ENCODE measurements around the gene ERC2. TPM values are rescaled to one million over a fixed set of nuclear protein-coding genes. Genes with fewer than 3 reads are reported as not detected.

The ERC2 gene
- polyA plus RNA-seq, 3 donors: not detected

DNA sequence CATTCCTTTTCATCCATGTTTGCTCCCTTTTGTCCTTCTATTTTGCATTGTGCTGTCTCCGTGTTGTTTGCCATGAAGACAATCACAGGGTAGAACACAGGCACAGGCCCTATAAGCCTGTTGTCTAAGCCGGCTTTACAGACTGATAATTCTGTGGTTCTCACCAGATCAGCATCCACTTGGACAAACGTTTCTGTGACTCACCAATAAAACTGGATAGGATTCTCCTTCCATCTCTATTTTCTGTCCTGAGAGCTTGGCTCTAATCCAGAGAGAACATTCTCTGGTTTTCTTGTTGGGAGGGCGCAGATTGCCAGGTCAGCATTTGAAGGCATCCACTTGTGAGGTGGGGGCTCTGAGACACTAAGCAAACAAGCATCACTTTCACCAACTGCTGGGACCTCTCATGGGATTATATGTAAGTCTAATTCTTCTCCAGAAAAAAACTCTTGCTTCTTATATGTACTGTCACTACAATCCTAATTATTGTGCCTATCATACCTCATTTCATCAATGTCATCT is 101.6 kb downstream of the ERC2 start:
- Histone ChIP-seq H3K4me2 (replicated peaks; ENCODE audit: extremely low read depth, low read length, poor library complexity, severe bottlenecking) (no peak overlapping the region), H4K20me1 (ENCODE audit: insufficient read depth, low read length) (no peaks in the 10 kb centered on the region), H3K4me1 (ENCODE audit: control insufficient read depth in 1 of 2, insufficient read depth in 2 of 2, low read length in 2 of 2) (no peaks in the 10 kb centered on the region), H3K27ac (ENCODE audit: low read depth in 1 of 2, low read length in 2 of 2) (no peak overlapping the region), H3K9me3 (replicated peaks in 1 of 2; ENCODE audit: control insufficient read depth in 1 of 2, insufficient read depth in 1 of 2, low read length in 2 of 2) (no peaks in the 10 kb centered on the region), H3K36me3 (replicated peaks in 1 of 2; ENCODE audit: control insufficient read depth in 1 of 2, insufficient read depth in 2 of 2, low read length in 2 of 2) (no peaks in the 10 kb centered on the region), H2AFZ (ENCODE audit: insufficient read depth, low read depth, low read length, poor library complexity, severe bottlenecking) (no peak overlapping the region), H3K79me2 (ENCODE audit: insufficient read depth, low read length) (no peaks in the 10 kb centered on the region), H3K27me3 (ENCODE audit: control insufficient read depth in 2 of 2, insufficient read depth in 2 of 2, low read length in 2 of 2) (no peaks in the 10 kb centered on the region), H3K9ac (ENCODE audit: insufficient read depth, low read length, poor library complexity, severe bottlenecking) (no peak overlapping the region), H3K4me3 (replicated peaks in 1 of 3; ENCODE audit: low read depth in 2 of 3, low read length in 3 of 3) (no peak overlapping the region)
- intact Hi-C loops (cut with micrococcal nuclease): no loop called here
- Mint-ChIP-seq H3K27ac (no peak overlapping the region), H3K36me3 (no peaks in the 10 kb centered on the region), H3K4me1 (no peaks in the 10 kb centered on the region), H3K9me3 (peaks cover 0 to 2% (median 0%) of the 10 kb centered on the region in 7 donors), H3K4me3 (no peak overlapping the region), H3K27me3 (ENCODE audit: low read depth in 3 of 3) (peaks cover 0 to 5% (median 4%) of the 10 kb centered on the region in 3 donors)
- WGBS (ENCODE audit: insufficient coverage): 92% methylated on average over 2 of the region's 4 CpGs
- no peak for DNase-seq
- TF ChIP-seq, protein P1, sequence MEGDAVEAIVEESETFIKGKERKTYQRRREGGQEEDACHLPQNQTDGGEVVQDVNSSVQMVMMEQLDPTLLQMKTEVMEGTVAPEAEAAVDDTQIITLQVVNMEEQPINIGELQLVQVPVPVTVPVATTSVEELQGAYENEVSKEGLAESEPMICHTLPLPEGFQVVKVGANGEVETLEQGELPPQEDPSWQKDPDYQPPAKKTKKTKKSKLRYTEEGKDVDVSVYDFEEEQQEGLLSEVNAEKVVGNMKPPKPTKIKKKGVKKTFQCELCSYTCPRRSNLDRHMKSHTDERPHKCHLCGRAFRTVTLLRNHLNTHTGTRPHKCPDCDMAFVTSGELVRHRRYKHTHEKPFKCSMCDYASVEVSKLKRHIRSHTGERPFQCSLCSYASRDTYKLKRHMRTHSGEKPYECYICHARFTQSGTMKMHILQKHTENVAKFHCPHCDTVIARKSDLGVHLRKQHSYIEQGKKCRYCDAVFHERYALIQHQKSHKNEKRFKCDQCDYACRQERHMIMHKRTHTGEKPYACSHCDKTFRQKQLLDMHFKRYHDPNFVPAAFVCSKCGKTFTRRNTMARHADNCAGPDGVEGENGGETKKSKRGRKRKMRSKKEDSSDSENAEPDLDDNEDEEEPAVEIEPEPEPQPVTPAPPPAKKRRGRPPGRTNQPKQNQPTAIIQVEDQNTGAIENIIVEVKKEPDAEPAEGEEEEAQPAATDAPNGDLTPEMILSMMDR (IDR thresholded peaks at IDR 0.05): no peak

DNA sequence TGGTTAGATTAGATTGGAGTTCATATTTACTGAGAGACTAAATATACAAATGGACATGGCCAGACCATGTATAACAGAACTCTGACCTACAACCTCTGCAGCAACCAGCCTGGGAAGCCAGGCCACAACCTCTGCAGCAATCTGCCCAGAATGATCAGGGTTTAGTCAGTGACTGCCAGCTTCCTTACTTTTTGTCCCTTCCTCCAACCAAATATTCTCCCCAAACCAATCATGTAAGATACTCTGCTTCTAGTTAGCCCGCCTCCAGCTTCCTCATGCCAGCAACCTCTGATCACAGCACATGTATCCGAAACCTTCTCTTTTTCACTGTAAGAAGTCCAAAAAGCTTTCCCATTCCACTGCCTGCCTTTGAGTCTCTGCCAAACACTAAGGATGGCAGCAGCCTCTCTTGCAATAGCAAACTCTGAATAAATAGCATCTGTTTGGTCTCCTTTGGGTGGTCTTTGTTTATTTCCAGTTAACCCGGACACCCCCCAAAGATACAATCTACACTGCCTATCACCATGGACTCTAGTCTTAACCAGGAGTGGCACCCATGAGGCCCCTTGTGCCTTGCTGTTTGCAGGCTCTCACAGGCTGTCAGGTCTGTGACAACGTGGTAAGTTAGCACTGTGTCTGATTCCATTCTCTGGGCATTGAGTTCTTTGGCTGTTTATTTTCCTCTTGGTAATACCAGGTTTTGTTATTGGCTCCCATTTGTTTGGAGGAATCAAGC is 102.2 kb downstream of the ERC2 start:
- no peaks in the 10 kb centered on the region for H3K4me1 Mint-ChIP-seq
- intact Hi-C loops (cut with micrococcal nuclease): no loop called here

More for the DNA sequence above, 102.2 kb downstream of the ERC2 start:
- Histone ChIP-seq H3K4me2 (replicated peaks; ENCODE audit: extremely low read depth, low read length, poor library complexity, severe bottlenecking) (no peak overlapping the region), H3K79me2 (ENCODE audit: insufficient read depth, low read length) (no peaks in the 10 kb centered on the region), H3K4me1 (ENCODE audit: control insufficient read depth in 1 of 2, insufficient read depth in 2 of 2, low read length in 2 of 2) (no peaks in the 10 kb centered on the region), H4K20me1 (ENCODE audit: insufficient read depth, low read length) (no peaks in the 10 kb centered on the region), H3K27me3 (ENCODE audit: control insufficient read depth in 2 of 2, insufficient read depth in 2 of 2, low read length in 2 of 2) (no peaks in the 10 kb centered on the region), H3K36me3 (replicated peaks in 1 of 2; ENCODE audit: control insufficient read depth in 1 of 2, insufficient read depth in 2 of 2, low read length in 2 of 2) (no peaks in the 10 kb centered on the region), H3K4me3 (replicated peaks in 1 of 3; ENCODE audit: low read depth in 2 of 3, low read length in 3 of 3) (no peak overlapping the region), H2AFZ (ENCODE audit: insufficient read depth, low read depth, low read length, poor library complexity, severe bottlenecking) (no peak overlapping the region), H3K9me3 (replicated peaks in 1 of 2; ENCODE audit: control insufficient read depth in 1 of 2, insufficient read depth in 1 of 2, low read length in 2 of 2) (no peaks in the 10 kb centered on the region), H3K27ac (ENCODE audit: low read depth in 1 of 2, low read length in 2 of 2) (no peak overlapping the region), H3K9ac (ENCODE audit: insufficient read depth, low read length, poor library complexity, severe bottlenecking) (no peak overlapping the region)
- Mint-ChIP-seq H3K4me3 (no peak overlapping the region), H3K27ac (no peak overlapping the region), H3K9me3 (peaks cover 0 to 4% (median 0%) of the 10 kb centered on the region in 7 donors), H3K27me3 (ENCODE audit: low read depth in 3 of 3) (peaks cover 0 to 5% (median 4%) of the 10 kb centered on the region in 3 donors), H3K36me3 (no peaks in the 10 kb centered on the region)
- DNase-seq: no peak
- 94% methylated on average over 2 of the region's 4 CpGs for WGBS (ENCODE audit: insufficient coverage)
- TF ChIP-seq, protein P1 (IDR thresholded peaks at IDR 0.05): no peak

Data from CD14-positive monocyte (primary cell).